Choroid plexus epithelial cell (primary cell): Measurements from ENCODE around the gene KCNQ1.

Experiments
- DNase-seq: peaks from one replicate; pipeline ENCODE4 v3.0.0-alpha.2; 2010; ENCODE audit warnings: low read depth
- H3K4me3 ChIP-seq: 2 replicates; pipeline ENCODE4 v1.5.1; 2011; ENCODE audit warnings: low read depth, mild to moderate bottlenecking, control low read depth, low read length, moderate library complexity
- TF ChIP-seq, protein P1 (sequence below): conservative IDR thresholded peaks from 2 replicates; pipeline ENCODE4 v1.5.1; 2011; ENCODE audit warnings: low read depth, mild to moderate bottlenecking, control low read depth, inconsistent platforms, low read length, moderate library complexity

Gene KCNQ1

GRCh38 chr11:2893935-2894334 lies 449.1 kb downstream of the KCNQ1 start:
- TF ChIP-seq, protein P1, sequence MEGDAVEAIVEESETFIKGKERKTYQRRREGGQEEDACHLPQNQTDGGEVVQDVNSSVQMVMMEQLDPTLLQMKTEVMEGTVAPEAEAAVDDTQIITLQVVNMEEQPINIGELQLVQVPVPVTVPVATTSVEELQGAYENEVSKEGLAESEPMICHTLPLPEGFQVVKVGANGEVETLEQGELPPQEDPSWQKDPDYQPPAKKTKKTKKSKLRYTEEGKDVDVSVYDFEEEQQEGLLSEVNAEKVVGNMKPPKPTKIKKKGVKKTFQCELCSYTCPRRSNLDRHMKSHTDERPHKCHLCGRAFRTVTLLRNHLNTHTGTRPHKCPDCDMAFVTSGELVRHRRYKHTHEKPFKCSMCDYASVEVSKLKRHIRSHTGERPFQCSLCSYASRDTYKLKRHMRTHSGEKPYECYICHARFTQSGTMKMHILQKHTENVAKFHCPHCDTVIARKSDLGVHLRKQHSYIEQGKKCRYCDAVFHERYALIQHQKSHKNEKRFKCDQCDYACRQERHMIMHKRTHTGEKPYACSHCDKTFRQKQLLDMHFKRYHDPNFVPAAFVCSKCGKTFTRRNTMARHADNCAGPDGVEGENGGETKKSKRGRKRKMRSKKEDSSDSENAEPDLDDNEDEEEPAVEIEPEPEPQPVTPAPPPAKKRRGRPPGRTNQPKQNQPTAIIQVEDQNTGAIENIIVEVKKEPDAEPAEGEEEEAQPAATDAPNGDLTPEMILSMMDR: no peak
- H3K4me3 ChIP-seq: no peak overlapping the region
- DNase-seq: no peak

DNA sequence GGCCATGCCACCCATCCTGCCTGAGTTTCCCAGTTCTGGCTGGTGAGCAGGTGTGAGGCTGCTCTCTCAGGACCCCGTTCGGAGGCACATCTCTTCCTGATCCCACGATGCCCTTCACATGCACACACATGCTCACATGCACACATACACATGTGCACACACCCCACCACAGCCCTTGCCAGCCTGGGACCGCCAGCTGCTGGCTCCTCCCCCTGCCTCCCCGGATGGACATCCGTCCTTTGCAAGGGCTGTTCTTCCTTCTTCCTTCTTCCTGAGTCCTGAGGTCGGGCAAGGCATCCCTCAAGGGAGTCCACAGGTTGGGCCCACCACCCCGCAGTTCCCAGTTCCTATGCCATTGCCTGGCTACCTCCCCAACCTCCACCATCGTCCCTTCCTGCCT lies 451.2 kb downstream of the KCNQ1 start:
- H3K4me3 ChIP-seq: no peak overlapping the region
- TF ChIP-seq, protein P1: no peak
- DNase-seq: no peak

- no peak for DNase-seq
- no peak overlapping the region for H3K4me3 ChIP-seq
- TF ChIP-seq, protein P1: no peak
These were observed 452.2 kb downstream of the KCNQ1 start for GRCh38 chr11:2897048-2897447.

DNA sequence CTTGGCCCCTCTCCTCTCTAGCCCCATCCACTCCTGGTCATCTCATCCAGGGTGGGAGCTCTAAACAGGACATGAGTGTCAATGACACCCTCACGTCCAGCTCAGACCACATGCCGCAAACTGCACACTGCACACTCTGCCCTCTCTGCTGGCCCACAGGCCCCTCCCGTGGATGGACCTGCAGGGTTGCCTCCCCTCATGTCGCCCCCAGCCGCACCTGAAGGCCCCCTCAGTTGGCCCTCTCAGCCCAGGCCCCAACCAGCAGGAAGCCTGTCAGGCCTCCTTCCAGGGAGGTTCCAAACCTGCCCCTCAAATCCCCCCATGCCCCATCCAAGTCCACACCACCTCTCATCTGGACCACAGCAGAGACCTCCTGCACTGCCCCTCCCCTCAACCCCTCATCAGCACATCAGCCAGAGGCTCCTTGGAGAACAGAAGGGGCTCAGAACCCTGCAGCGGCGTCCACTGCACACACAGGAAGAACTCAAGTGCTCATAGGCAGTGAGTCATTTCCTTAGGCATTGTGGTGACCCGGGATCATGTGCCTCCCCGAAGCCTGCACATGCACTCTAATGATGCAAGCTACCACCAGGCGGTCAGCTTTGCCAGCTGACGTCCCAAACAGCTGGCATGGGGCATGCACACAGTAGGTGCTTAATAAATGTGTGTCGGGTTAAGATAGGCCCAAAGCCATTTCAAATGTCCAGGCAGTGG lies 453.7 kb downstream of the KCNQ1 start:
- TF ChIP-seq, protein P1: no peak
- DNase-seq: peak; percentile 95
- H3K4me3 ChIP-seq: no peak overlapping the region
